Activated CD8-positive, alpha-beta memory T cell treated with anti-CD3 and anti-CD28 coated beads, Interleukin-2, amount 10 ng/mL, durations not matched to agents 7 days and 5 days (primary cell): ENCODE results near the gene CKM. TPM values are rescaled to one million over a fixed set of nuclear protein-coding genes. Genes with fewer than 3 reads are reported as not detected.

Experiments
- ATAC-seq: fragments of 150-1000 bp; cut with Tn5 transposase; one replicate; pipeline ENCODE4 v1.10.0; 2021; ENCODE audit warnings: moderate library complexity
- CTCF ChIA-PET: fragments of 350-600 bp; sonication (Branson Sonifier 250); formaldehyde crosslinking; loops from one replicate; lab custom pipeline; 2021; ENCODE audit warnings: antibody characterized with exemption; lab: Charles Lee
- DNase-seq: peaks from one replicate; pipeline ENCODE4 v3.0.0-alpha.2; 2020
- H3K27ac Mint-ChIP-seq: one replicate; pipeline ENCODE4 v1.8.0; 2021; ENCODE audit warnings: mild to moderate bottlenecking, mixed read lengths
- H3K27me3 Mint-ChIP-seq: one replicate; pipeline ENCODE4 v1.8.0; 2021; ENCODE audit warnings: mixed read lengths
- H3K36me3 Mint-ChIP-seq: one replicate; pipeline ENCODE4 v1.8.0; 2021; ENCODE audit warnings: mild to moderate bottlenecking, mixed read lengths
- H3K4me1 Mint-ChIP-seq: one replicate; pipeline ENCODE4 v1.8.0; 2021; ENCODE audit warnings: mixed read lengths
- H3K4me3 Mint-ChIP-seq: one replicate; pipeline ENCODE4 v1.8.0; 2021; ENCODE audit warnings: mild to moderate bottlenecking, moderate library complexity, mixed read lengths
- H3K9me3 Mint-ChIP-seq: one replicate; pipeline ENCODE4 v1.8.0; 2022; ENCODE audit warnings: low read depth, mixed read lengths
- total RNA-seq, 2 experiments: library from RNA; stranded (reverse); gene quantifications; one replicate each; pipeline ENCODE4 v1.2.3, GENCODE V29; 2021

Gene CKM
- total RNA-seq, 2 experiments from 2014 or later = not detected

GRCh38 chr19:45258862-45259261 lies 63.8 kb downstream of the CKM start:
- H3K4me3 Mint-ChIP-seq = no peak overlapping the region
- DNase-seq = no peak
- H3K4me1 Mint-ChIP-seq = peaks cover 5% of the 10 kb centered on the region
- CTCF ChIA-PET = no interaction called here
- no peak for ATAC-seq
- H3K9me3 Mint-ChIP-seq = no peaks in the 10 kb centered on the region
- H3K27me3 Mint-ChIP-seq = no peaks in the 10 kb centered on the region
- no peak overlapping the region for H3K27ac Mint-ChIP-seq
- no peaks in the 10 kb centered on the region for H3K36me3 Mint-ChIP-seq

- Mint-ChIP-seq H3K9me3 (no peaks in the 10 kb centered on the region), H3K4me3 (no peak overlapping the region), H3K27me3 (no peaks in the 10 kb centered on the region), H3K4me1 (peaks cover 23% of the 10 kb centered on the region), H3K27ac (no peak overlapping the region), H3K36me3 (no peaks in the 10 kb centered on the region)
- no peak for DNase-seq
- CTCF ChIA-PET = interaction anchor here (0.7 to 1.3 kb wide), 2 partner anchors 50 to 82 kb away, joined by 3 to 5 read pairs; no protein-coding TSS in a partner anchor
- no peak for ATAC-seq
These were observed 65.8 kb downstream of the CKM start for GRCh38 chr19:45256836-45257235.

Other genes with a start within 250 kb of the CKM start
- gene ZNF296, start 246.4 kb downstream of the CKM start, total RNA-seq = 1 to 10 TPM; 5.3 to 9.5 TPM
- gene GEMIN7, start 243.6 kb downstream of the CKM start, total RNA-seq = 10 to 100 TPM; 26.2 to 34.4 TPM
- 10 to 100 TPM; 18.7 to 30.0 TPM for gene PPP1R37, start 229.7 kb downstream of the CKM start, total RNA-seq
- gene NKPD1, start 161.9 kb downstream of the CKM start, total RNA-seq = under 1 TPM; 0.14 to 0.18 TPM
- gene TRAPPC6A, start 144.6 kb downstream of the CKM start, total RNA-seq = 10 to 100 TPM; 50.3 to 50.6 TPM
- 10 to 100 TPM; 15.7 to 17.6 TPM for gene BLOC1S3, start 144.1 kb downstream of the CKM start, total RNA-seq
- gene EXOC3L2, start 77.5 kb downstream of the CKM start, total RNA-seq = not detected
- gene MARK4, start 71.6 kb downstream of the CKM start, total RNA-seq = 10 to 100 TPM; 25.9 to 29.4 TPM
- not detected for gene KLC3, start 17.9 kb upstream of the CKM start, total RNA-seq
- gene ERCC2, start 47.7 kb upstream of the CKM start, total RNA-seq = 10 to 100 TPM; 26.1 to 26.8 TPM
- gene PPP1R13L, start 82.2 kb upstream of the CKM start, total RNA-seq = 10 to 100 TPM in 1 of 2 experiments, 1 to 10 TPM in 1; 6.4 to 11.7 TPM
- 10 to 100 TPM in 1 of 2 experiments, 1 to 10 TPM in 1; 8.9 to 12.2 TPM for gene POLR1G, start 83.8 kb upstream of the CKM start, total RNA-seq
- 10 to 100 TPM; 62.5 to 73.4 TPM for gene ERCC1, start 101.0 kb upstream of the CKM start, total RNA-seq
- gene FOSB, start 145.1 kb upstream of the CKM start, total RNA-seq = 10 to 100 TPM in 1 of 2 experiments, 1 to 10 TPM in 1; 5.6 to 98.6 TPM
- gene RTN2, start 174.2 kb upstream of the CKM start, total RNA-seq = 1 to 10 TPM; 3.1 to 4.3 TPM
- gene PPM1N, start 175.6 kb upstream of the CKM start, total RNA-seq = 1 to 10 TPM; 4.3 to 4.5 TPM
- gene VASP, start 184.6 kb upstream of the CKM start, total RNA-seq = 100 to 1,000 TPM; 223 to 308 TPM